Natural killer cell (primary cell): ENCODE results near the gene KCNB1. TPM values are rescaled to one million over a fixed set of nuclear protein-coding genes. Genes with fewer than 3 reads are reported as not detected.

Source experiments
- ATAC-seq, 3 donors: fragments of 150-1000 bp in 2 of 3; fragments of 200-7000 bp in 1 of 3; cut with Tn5 transposase; 1 replicate in 1 of 3; 2 replicates in 2 of 3; pipeline ENCODE4 v1.10.0; 2021; ENCODE audit warnings: mild to moderate bottlenecking in 2 of 3, moderate library complexity in 2 of 3
- DNase-seq, 2 donors: peaks; one replicate each; pipeline versions ENCODE4 v3.0.0 to v3.0.0-alpha.2; 2013 to 2021; ENCODE audit warnings: mixed read lengths in 1 of 2
- H3K27ac ChIP-seq: one replicate; pipeline ENCODE4 v1.5.1; 2013; ENCODE audit warnings: mild to moderate bottlenecking, low read length
- H3K27me3 ChIP-seq: one replicate; pipeline ENCODE4 v1.6.1; 2013; ENCODE audit warnings: low read length; ENCODE audit not compliant: control insufficient read depth, insufficient read depth
- H3K36me3 ChIP-seq: one replicate; pipeline ENCODE4 v1.6.1; 2013; ENCODE audit warnings: low read length; ENCODE audit not compliant: control insufficient read depth, insufficient read depth
- H3K4me1 ChIP-seq: one replicate; pipeline ENCODE4 v1.6.1; 2013; ENCODE audit warnings: low read length; ENCODE audit not compliant: control insufficient read depth, insufficient read depth
- H3K4me3 ChIP-seq: one replicate; pipeline ENCODE4 v1.5.1; 2013; ENCODE audit warnings: low read length
- H3K9me3 ChIP-seq: one replicate; pipeline ENCODE4 v1.6.1; 2013; ENCODE audit warnings: low read length; ENCODE audit not compliant: control insufficient read depth, insufficient read depth
- H3K27ac Mint-ChIP-seq, 2 donors: one replicate each; pipeline ENCODE4 v1.8.0; 2022; ENCODE audit warnings: mild to moderate bottlenecking in 2 of 2, mixed read lengths in 2 of 2, moderate library complexity in 1 of 2
- H3K27me3 Mint-ChIP-seq, 2 donors: one replicate each; pipeline ENCODE4 v1.8.0; 2022; ENCODE audit warnings: low read depth in 2 of 2, mixed read lengths in 2 of 2
- H3K36me3 Mint-ChIP-seq: one replicate; pipeline ENCODE4 v1.8.0; 2022; ENCODE audit warnings: mixed read lengths
- H3K4me1 Mint-ChIP-seq, 2 donors: one replicate each; pipeline ENCODE4 v1.8.0; 2022; ENCODE audit warnings: mixed read lengths in 2 of 2
- H3K4me3 Mint-ChIP-seq: one replicate; pipeline ENCODE4 v1.8.0; 2022; ENCODE audit warnings: mild to moderate bottlenecking, moderate library complexity, mixed read lengths
- H3K9me3 Mint-ChIP-seq, 2 donors: one replicate each; pipeline ENCODE4 v1.8.0; 2022; ENCODE audit warnings: mixed read lengths in 2 of 2
- WGBS: methylation state at CpG from one replicate; pipeline ENCODE4 v1.1.7; 2013; ENCODE audit warnings: missing lambda C conversion rate; ENCODE audit not compliant: insufficient coverage; 5-methylcytosine and 5-hydroxymethylcytosine counted together
- intact Hi-C: fragments of 100-400 bp; cut with micrococcal nuclease; formaldehyde crosslinking; loops from one replicate; pipeline ENCODE4 v1.14.2; 2022
- total RNA-seq, 4 donors: library from RNA; stranded (reverse); fragments of 120-200 nt in 1 of 4; gene quantifications; one replicate each; pipeline versions ENCODE4 v1.2.3 to v1.2.4, GENCODE V29; 2013 to 2022
- TF ChIP-seq, protein P1 (sequence below): fragments of 200-600 bp; IDR thresholded peaks from one replicate; pipeline ENCODE4 v1.8.0; 2022; ENCODE audit warnings: antibody characterized with exemption

Gene KCNB1
- total RNA-seq, 3 donors from 2014 or later (not counting 1 experiment from before 2014, with no cell fraction given): 0.09 TPM; not detected in 2

DNA sequence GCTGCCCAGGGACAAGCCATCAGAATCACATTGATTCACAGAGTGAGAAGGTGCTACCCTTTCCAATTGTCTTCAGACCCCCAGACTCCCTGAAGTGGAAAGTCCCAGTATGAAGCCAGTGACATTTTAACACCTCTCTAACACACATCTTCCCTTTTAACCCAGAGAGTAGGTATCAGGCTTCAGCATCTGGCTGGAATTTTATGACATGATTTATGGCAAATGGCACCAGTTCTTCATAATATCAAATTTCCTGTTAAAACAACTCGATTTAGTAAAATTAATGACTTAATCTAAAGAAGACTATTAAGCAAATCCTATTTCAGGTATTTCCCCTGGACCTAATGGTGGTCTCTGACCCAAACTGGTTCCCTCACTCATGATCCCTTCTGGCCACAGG, 25.0 kb downstream of the KCNB1 start:
- TF ChIP-seq, protein P1, sequence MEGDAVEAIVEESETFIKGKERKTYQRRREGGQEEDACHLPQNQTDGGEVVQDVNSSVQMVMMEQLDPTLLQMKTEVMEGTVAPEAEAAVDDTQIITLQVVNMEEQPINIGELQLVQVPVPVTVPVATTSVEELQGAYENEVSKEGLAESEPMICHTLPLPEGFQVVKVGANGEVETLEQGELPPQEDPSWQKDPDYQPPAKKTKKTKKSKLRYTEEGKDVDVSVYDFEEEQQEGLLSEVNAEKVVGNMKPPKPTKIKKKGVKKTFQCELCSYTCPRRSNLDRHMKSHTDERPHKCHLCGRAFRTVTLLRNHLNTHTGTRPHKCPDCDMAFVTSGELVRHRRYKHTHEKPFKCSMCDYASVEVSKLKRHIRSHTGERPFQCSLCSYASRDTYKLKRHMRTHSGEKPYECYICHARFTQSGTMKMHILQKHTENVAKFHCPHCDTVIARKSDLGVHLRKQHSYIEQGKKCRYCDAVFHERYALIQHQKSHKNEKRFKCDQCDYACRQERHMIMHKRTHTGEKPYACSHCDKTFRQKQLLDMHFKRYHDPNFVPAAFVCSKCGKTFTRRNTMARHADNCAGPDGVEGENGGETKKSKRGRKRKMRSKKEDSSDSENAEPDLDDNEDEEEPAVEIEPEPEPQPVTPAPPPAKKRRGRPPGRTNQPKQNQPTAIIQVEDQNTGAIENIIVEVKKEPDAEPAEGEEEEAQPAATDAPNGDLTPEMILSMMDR: no peak
- H3K27me3 Mint-ChIP-seq: peaks cover 22% of the 10 kb centered on the region in 2 donors

DNA sequence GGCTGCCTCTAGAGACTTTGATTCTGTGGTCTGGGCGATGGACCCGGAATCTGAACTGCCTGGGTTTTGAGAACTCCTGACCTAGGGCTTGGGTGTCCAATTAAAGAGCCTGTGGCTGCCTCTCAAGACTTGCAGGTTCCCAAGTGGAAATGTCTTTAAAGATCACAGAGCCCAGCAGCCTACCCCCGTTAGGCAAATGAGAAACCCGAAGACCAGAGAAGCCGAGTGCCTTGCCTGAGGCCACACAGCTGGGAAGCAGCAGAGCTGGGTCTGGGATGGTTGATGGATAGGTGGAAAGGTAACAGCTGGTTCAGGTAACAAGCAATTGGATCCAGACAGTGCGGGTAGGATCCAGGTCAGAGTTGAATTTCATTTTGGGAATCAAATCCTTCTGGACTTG, 25.8 kb downstream of the KCNB1 start:
- Mint-ChIP-seq H3K27me3 (peaks cover 16 to 22% of the 10 kb centered on the region in 2 donors), H3K9me3 (no peaks in the 10 kb centered on the region), H3K27ac (no peak overlapping the region), H3K4me3 (no peak overlapping the region), H3K36me3 (no peaks in the 10 kb centered on the region), H3K4me1 (no peaks in the 10 kb centered on the region)
- Histone ChIP-seq H3K36me3 (no peaks in the 10 kb centered on the region), H3K4me1 (no peaks in the 10 kb centered on the region), H3K9me3 (no peaks in the 10 kb centered on the region), H3K4me3 (no peak overlapping the region), H3K27ac (no peak overlapping the region), H3K27me3 (no peaks in the 10 kb centered on the region)
- DNase-seq (no peak), ATAC-seq (no peak)
- intact Hi-C loops: no loop called here
- WGBS: 93% methylated on average over 6 of the region's 6 CpGs
- TF ChIP-seq, protein P1: no peak

More for the DNA sequence above, 25.0 kb downstream of the KCNB1 start:
- ATAC-seq (no peak), DNase-seq (no peak)
- Mint-ChIP-seq H3K36me3 (no peaks in the 10 kb centered on the region), H3K27ac (no peak overlapping the region), H3K9me3 (no peaks in the 10 kb centered on the region), H3K4me3 (no peak overlapping the region), H3K4me1 (no peaks in the 10 kb centered on the region)
- intact Hi-C loops: no loop called here
- Histone ChIP-seq H3K4me3 (no peak overlapping the region), H3K4me1 (no peaks in the 10 kb centered on the region), H3K27me3 (no peaks in the 10 kb centered on the region), H3K27ac (no peak overlapping the region), H3K36me3 (no peaks in the 10 kb centered on the region), H3K9me3 (no peaks in the 10 kb centered on the region)
- 33% methylated on average over 1 of the region's 1 CpG for WGBS

DNA sequence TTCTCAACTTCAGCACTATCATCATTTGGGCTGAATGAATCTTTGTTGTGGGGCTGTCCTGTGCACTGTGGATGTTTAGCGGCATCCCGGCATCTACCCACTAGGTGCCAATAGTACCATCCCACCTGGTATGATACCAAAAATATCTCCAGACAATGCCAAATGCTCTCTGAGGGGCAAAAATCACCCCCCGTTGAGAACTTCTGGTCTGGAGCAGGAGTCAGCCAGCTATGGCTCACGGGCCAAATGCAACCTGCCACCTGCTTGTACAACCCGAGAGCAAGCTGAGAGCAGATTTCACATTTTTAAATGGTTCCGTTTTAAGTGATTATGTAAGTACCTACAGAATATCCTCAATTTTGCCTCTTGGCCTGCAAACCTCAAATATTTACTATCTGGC, 26.8 kb downstream of the KCNB1 start:
- H3K27me3 ChIP-seq: no peaks in the 10 kb centered on the region
- H3K27ac ChIP-seq: no peak overlapping the region
- WGBS: 82% methylated on average over 6 of the region's 6 CpGs
- intact Hi-C loops: no loop called here
- H3K27me3 Mint-ChIP-seq: peaks cover 18 to 20% of the 10 kb centered on the region in 2 donors
- no peak overlapping the region for H3K27ac Mint-ChIP-seq
- H3K36me3 Mint-ChIP-seq: no peaks in the 10 kb centered on the region
- H3K4me3 ChIP-seq: no peak overlapping the region
- H3K9me3 Mint-ChIP-seq: no peaks in the 10 kb centered on the region
- no peaks in the 10 kb centered on the region for H3K36me3 ChIP-seq
- DNase-seq (no peak), ATAC-seq (no peak)
- no peaks in the 10 kb centered on the region for H3K4me1 Mint-ChIP-seq
- H3K4me1 ChIP-seq: no peaks in the 10 kb centered on the region
- TF ChIP-seq, protein P1: no peak
- H3K9me3 ChIP-seq: no peaks in the 10 kb centered on the region
- H3K4me3 Mint-ChIP-seq: no peak overlapping the region

DNA sequence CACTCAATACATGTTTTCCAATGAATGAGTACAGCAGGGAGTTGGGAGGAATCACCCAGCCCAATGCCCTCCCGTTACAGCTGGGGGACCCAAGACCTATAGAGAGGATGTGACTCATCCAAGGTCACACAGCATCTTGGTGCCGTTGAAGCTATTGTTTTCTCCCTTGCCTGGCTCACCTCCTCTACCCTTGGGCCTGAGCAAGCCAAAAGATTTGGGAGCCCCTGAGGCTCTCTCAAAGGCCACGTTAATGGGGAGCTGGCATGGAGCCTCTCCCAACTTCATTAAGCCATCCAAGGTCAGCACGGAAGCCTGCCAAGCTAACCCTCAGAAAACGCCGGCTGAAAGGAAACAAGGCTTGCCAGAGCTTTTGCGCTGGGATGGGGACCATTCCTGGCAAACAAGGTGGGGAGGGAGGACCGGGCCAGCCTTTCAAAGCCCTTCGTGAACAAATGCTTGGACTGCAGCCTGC, 30.4 kb downstream of the KCNB1 start:
- TF ChIP-seq, protein P1: no peak
- no peak for ATAC-seq
- Mint-ChIP-seq H3K4me1 (no peaks in the 10 kb centered on the region), H3K27me3 (peaks cover 15 to 33% of the 10 kb centered on the region in 2 donors), H3K27ac (no peak overlapping the region), H3K36me3 (no peaks in the 10 kb centered on the region), H3K4me3 (no peak overlapping the region), H3K9me3 (no peaks in the 10 kb centered on the region)
- Histone ChIP-seq H3K4me3 (no peak overlapping the region), H3K36me3 (no peaks in the 10 kb centered on the region), H3K4me1 (no peaks in the 10 kb centered on the region), H3K9me3 (no peaks in the 10 kb centered on the region), H3K27me3 (no peaks in the 10 kb centered on the region), H3K27ac (no peak overlapping the region)
- no peak for DNase-seq
- intact Hi-C loops: no loop called here
- WGBS: 78% methylated on average over 9 of the region's 9 CpGs
